H54 (cell line): ENCODE results near the gene CBLN1.

ENCODE experiments used
- DNase-seq: peaks from one replicate; pipeline ENCODE4 v3.0.0; 2011; ENCODE audit warnings: low spot score, mixed read lengths; ENCODE audit not compliant: insufficient read length
- FAIRE-seq: peaks from 3 replicates; lab custom pipeline; 2011; peaks lifted over from hg19 to GRCh38; lab: Jason Lieb, UNC
- POLR2A ChIP-seq: IDR thresholded peaks from 2 replicates; pipeline ENCODE4 v1.6.1; 2011; ENCODE audit warnings: low read depth, mild to moderate bottlenecking, low read length

CBLN1 gene

DNA sequence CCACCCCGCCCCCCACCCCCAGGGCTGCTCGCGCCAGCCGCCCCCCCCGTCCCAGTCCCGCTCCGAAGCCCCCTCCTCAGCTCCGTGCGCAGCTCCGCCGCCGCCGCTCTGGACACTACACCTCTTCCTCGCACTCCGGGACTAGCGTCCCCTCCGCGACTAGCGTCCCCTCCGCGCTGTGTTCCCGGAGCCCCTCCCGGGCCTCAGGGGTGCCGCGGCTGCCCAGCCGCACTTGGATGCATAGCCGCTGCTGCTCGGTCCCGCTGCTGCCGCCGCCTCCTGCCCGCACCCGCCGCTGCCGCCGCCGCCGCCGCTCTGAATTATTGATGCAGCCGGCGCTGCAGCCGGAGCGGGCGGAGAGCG lies at the start of gene CBLN1:
Gene CBLN1 (minus strand): TSS at position 359 of the 363 bp plus-strand sequence. CDS start 373 bp downstream, outside the sequence.
- DNase-seq (no peak), FAIRE-seq (no peak)
- no peak for TF ChIP-seq POLR2A

- FAIRE-seq, result no peak
- no peak for DNase-seq
- TF ChIP-seq POLR2A, result no peak
Measured at GRCh38 chr16:49330562-49331201, 49.0 kb upstream of the CBLN1 start.

DNA sequence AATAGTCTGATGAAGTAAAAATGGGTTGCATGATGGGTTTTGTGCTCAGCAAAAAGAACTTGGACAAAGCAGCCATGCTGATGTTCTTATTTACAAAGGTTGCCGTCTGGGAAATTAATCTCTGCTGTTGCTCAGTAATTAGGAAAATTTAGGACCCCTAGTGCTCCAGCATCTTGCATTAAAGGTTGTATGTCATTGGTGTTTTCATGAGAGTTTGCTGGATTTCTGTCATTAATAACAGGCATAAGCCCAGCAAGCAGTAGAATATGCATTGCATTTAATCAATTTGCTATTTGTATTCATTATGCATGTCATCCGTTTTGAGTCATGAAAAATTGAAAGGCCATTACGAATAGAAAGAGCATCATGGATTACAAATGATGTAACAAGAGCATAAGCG lies 46.7 kb upstream of the CBLN1 start:
- no peak for TF ChIP-seq POLR2A
- DNase-seq, result no peak
- FAIRE-seq, result no peak

GRCh38 chr16:49327466-49327865 lies 45.8 kb upstream of the CBLN1 start:
- DNase-seq (no peak), FAIRE-seq (no peak)
- no peak for TF ChIP-seq POLR2A

- no peak for TF ChIP-seq POLR2A
- no peak for DNase-seq
- no peak for FAIRE-seq
Measured at GRCh38 chr16:49324703-49325102, 43.1 kb upstream of the CBLN1 start.

GRCh38 chr16:49315602-49316001 lies 34.0 kb upstream of the CBLN1 start:
- FAIRE-seq (no peak), DNase-seq (no peak)
- TF ChIP-seq POLR2A, result no peak

DNA sequence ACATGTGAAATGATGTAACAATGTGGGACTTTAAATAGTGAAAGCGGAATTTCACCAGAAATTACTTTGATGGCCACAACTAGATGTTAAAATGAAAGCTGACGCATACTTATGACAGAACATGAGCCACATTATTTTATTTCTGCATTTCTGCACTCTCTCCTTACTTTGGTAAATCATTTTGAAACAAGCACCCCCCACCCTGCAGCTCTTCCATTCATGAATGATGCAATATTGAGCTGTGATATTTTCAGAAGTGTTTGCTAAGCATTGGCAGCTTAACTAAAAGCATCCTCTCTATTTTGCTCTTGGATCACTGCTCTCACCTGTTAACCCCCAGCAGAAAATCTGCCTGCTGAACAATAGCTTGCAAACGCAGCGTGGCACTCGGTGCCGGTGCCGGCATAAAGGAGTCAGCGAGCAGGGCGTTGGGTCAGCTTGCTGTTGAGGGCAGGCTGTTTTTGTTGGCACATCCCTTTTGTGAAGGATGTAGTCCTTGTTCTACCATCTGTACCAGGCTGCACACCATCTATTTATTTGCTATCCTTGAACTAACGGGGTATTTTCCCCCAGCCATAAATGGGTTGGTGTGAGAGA lies 30.8 kb upstream of the CBLN1 start:
- no peak for FAIRE-seq
- DNase-seq, result no peak
- no peak for TF ChIP-seq POLR2A

GRCh38 chr16:49311823-49312222 lies 30.2 kb upstream of the CBLN1 start:
- FAIRE-seq (no peak), DNase-seq (no peak)
- no peak for TF ChIP-seq POLR2A

- FAIRE-seq, result no peak
- no peak for TF ChIP-seq POLR2A
- DNase-seq, result no peak
Measured at GRCh38 chr16:49307176-49307575, 25.5 kb upstream of the CBLN1 start.

DNA sequence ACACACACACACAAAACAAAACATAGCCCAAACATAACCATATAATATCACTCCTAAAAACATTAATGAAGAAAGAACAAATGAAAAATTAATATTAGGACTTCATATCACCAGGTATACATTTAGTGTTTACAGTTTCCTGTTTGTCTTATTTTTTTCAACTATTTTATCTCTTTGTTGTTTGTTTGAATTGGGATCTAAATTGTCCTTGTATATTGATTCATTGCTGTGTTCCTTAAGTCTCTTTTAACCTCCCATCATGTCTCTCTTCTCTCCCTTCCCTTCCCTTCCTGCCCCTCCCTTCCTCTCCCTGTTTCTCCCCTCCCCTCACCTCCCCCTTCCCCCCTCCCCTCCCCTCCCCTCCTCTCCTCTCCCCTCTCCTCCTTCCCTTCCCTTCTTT lies 23.8 kb upstream of the CBLN1 start:
- no peak for TF ChIP-seq POLR2A
- no peak for FAIRE-seq
- no peak for DNase-seq

- no peak for TF ChIP-seq POLR2A
- DNase-seq (no peak), FAIRE-seq (no peak)
Measured at GRCh38 chr16:49292413-49292812, 10.8 kb upstream of the CBLN1 start.

- DNase-seq, result no peak
- no peak for FAIRE-seq
- TF ChIP-seq POLR2A, result no peak
Measured at GRCh38 chr16:49287572-49287971, 5.9 kb upstream of the CBLN1 start.

GRCh38 chr16:49284962-49285361 lies 3.3 kb upstream of the CBLN1 start:
- FAIRE-seq (no peak), DNase-seq (no peak)
- no peak for TF ChIP-seq POLR2A

- no peak for TF ChIP-seq POLR2A
- no peak for DNase-seq
Measured at GRCh38 chr16:49283376-49284049, 1.9 kb upstream of the CBLN1 start.

More at GRCh38 chr16:49283376-49284049, 1.9 kb upstream of the CBLN1 start:
- no peak for FAIRE-seq
